Ovary (tissue), 3 donors: ENCODE data around the gene MSH2.

ENCODE experiments used
- EP300 ChIP-seq: sonication (generic); formaldehyde crosslinking; IDR thresholded peaks from one replicate; pipeline ENCODE4 v1.6.1; 2017; ENCODE audit warnings: antibody characterized with exemption
- TF ChIP-seq, protein P1 (sequence below), 3 donors: fragments of 450-650 bp in 2 of 3; fragments of 200-600 bp in 1 of 3; IDR thresholded peaks; one replicate each; pipeline versions ENCODE4 v1.5.1 to v1.8.0; 2016 to 2022; ENCODE audit warnings: antibody characterized with exemption in 3 of 3, mild to moderate bottlenecking in 1 of 3
- donor health status: DM: no; HTN: no; CAD: no.

DNA sequence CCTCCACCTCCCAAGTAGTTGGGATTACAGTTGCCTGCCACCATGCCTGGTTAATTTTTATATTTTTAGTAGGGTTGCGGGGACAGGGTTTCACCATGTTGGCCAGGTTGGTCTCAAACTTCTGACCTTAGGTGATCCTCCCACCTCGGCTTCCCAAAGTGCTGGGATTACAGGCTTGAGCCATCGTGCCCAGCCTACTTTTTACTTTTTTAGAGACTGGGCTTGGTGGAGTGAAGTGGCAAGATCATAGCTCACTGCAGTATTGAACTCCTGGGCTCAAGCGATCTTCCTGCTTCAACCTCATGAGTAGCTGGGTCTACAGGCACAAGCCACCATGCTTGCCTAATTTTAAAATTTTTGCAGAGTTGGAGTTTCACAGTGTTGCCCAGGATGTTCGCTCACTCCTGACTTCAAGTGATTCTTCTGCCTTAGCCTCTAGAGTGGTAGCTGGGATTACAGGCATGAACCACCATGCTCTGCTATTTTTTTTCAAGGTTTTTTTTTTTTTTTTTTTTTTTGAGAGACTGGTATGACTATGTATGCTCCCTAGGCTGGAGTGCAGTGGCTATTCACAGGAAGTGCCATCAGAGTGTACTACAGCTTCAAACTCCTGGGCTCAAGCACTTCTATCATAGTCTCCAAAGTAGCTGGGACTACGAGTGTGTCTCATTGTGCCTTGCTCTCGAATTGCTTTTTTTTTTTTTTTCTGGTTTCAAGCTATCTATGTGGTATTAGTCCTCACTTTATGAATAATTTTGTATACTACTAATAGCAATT lies 11.9 kb downstream of the MSH2 start:
- TF ChIP-seq, protein P1, sequence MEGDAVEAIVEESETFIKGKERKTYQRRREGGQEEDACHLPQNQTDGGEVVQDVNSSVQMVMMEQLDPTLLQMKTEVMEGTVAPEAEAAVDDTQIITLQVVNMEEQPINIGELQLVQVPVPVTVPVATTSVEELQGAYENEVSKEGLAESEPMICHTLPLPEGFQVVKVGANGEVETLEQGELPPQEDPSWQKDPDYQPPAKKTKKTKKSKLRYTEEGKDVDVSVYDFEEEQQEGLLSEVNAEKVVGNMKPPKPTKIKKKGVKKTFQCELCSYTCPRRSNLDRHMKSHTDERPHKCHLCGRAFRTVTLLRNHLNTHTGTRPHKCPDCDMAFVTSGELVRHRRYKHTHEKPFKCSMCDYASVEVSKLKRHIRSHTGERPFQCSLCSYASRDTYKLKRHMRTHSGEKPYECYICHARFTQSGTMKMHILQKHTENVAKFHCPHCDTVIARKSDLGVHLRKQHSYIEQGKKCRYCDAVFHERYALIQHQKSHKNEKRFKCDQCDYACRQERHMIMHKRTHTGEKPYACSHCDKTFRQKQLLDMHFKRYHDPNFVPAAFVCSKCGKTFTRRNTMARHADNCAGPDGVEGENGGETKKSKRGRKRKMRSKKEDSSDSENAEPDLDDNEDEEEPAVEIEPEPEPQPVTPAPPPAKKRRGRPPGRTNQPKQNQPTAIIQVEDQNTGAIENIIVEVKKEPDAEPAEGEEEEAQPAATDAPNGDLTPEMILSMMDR (IDR thresholded peaks at IDR 0.05): no peak
- TF ChIP-seq EP300: no peak
